Astrocyte of the hippocampus (primary cell): ENCODE measurements around the gene SH2D4B.
"Not testable (repeated sequence)": the region's sequence is repeated elsewhere in the genome, so short reads cannot be mapped to it uniquely, and the experiment has no call there.

Experiments
- DNase-seq: peaks from one replicate; pipeline ENCODE4 v3.0.0; 2011; ENCODE audit warnings: low read depth, low spot score

SH2D4B gene

DNA sequence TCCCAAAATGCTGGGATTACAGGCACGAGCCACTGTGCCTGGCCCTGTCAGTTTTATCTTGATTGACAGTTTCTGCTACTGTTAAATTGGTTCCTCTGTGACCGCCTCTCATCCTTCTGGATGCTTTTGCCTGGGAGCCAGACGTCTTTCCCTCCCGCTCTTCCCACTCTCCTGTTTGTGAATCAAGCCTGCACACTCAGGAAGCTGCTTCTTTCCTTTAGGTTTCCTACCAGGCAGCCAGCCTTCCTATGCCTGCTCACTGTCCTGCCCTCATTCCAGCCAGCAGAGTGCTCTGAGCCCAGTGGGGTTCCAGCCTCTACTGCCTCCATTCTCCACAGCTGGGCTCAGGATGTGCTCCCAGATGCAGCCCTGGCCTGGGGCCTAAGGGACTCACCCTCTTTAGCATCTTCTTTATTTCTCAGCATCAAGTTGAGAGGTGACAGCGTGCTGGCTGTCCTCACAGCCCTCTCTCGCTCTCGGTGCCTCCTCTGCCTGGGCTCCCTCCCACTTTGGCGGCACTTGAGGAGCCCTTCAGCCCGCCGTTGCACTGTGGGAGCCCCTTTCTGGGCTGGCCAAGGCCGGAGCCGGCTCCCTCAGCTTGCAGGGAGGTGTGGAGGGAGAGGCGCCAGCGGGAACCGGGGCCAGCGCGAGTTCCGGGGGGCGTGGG is 5.1 kb downstream of the SH2D4B start:
- no peak for DNase-seq

DNA sequence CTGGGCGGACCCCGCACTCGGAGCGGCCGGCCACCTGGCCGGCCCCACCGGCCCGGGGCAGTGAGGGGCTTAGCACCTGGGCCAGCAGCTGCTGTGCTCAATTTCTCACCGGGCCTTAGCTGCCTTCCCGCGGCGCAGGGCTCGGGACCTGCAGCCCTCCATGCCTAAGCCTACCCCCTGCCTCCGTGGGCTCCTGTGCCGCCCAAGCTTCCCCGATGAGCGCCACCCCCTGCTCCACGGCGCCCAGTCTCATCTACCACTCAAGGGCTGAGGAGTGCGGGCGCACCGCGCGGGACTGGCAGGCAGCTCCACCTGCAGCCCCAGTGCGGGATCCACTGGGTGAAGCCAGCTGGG is 5.6 kb downstream of the SH2D4B start:
- DNase-seq = not testable (repeated sequence)

DNA sequence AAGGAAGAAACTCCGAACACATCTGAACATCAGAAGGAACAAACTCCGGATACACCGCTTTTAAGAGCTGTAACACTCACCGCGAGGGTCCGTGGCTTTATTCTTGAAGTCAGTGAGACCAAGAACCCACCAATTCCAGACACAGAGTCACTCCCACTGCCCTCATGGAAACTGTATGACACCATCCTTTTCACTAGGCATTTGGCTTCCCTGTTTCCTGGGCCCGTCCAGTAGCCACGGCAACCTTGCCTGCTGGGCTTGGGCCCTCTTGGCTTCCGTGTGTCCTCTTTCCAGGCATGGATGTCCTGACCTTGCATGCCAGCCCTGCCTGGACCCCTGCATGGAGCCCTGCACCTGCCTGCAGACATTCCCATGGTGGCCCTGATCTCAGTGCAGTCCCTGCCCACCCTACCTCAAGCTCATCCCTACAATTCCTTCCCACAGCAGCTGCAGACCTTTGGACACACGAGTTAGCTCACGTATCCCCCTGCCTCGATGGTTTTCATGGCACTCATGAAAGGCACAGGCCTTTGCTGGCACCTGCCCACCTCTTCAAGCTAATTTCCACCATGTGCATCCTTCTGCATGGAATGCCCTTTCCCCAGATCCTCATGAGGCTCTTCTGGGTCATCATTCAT is 6.7 kb downstream of the SH2D4B start:
- DNase-seq = no peak

GRCh38 chr10:80545258-80545881 is 7.7 kb downstream of the SH2D4B start:
- DNase-seq = no peak

- DNase-seq = no peak
Observed at GRCh38 chr10:80552151-80552646, 14.5 kb downstream of the SH2D4B start.

DNA sequence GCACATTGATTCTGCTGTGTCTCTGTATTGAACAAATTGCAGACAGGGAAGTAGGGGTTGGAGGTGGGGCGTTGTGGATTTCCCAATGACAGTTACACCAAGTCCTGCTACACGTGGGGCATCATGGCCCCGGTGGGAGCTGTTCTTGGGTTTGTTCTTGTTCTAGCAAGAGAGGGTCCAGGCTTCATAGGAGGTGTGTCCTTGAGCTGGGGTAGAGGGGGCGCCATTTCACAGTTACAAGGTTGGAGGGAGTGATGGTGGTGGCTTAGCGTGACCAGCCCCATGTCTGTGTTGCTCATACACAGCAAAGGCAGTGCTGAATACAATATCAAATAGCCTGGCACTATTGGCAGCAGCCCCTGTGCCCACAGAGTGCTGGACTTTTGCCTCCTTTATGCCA is 15.7 kb downstream of the SH2D4B start:
- DNase-seq = no peak

GRCh38 chr10:80554050-80554449 is 16.3 kb downstream of the SH2D4B start:
- DNase-seq = no peak

DNA sequence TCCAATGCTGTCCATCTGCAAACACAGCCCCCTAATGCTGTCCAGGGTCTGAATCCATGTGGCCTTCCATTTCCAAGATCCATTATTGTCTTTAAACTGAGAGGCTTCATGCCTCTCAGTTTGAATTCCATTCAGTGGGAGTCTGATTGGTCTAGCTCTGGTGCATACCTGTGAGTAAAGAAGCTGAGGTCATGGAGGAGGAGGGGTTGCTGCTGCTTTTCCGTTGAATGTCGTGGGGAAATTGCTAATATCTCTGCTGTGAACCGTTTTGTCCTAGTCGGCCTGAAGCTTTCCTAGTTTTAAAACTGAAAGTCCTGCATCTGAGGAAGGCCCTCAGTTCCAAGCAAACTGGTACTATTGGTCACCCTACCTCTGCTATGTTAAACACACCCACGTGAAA is 17.7 kb downstream of the SH2D4B start:
- DNase-seq = no peak

GRCh38 chr10:80561950-80562349 is 24.2 kb downstream of the SH2D4B start:
- no peak for DNase-seq

- no peak for DNase-seq
Observed at GRCh38 chr10:80567292-80567691, 29.6 kb downstream of the SH2D4B start.

DNA sequence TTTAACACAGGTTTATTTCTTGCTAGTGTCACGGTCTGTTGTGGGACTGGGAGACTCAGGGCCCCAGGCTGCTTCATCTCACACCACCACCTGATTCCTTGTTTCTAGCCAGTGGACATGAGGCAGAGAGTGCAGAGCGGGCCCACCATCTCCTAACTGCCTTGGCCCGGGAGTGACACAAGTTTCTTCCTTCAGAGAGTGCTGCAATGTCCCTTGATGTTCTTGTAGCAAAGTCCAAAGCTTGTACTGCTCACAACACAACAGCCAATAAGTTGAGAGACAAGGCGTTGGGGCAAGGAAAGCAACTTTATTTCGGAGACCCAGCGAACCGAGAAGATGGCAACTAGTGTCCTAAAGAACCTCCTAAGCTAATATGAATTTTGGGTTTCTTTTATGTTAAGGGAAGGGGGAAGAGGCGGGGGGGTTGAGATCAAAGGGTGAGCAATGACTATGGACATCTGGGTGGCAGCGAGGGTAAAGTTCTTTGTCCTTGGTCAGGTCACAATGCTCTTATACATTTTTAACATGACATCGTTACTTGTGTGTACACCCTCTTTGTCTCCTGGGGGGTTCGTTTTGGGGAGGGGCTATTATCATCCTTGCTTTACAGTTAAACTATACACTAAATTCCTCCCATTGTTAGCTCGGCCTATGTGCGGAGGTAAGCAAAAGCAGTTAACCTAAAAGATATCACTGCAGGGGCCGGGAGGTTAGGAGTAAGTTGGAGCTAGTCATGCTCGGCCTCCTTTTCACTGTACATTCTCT is 31.6 kb downstream of the SH2D4B start:
- no peak for DNase-seq

GRCh38 chr10:80571352-80571751 is 33.6 kb downstream of the SH2D4B start:
- DNase-seq = no peak

- DNase-seq = no peak
Observed at GRCh38 chr10:80579181-80579763, 41.6 kb downstream of the SH2D4B start.

DNA sequence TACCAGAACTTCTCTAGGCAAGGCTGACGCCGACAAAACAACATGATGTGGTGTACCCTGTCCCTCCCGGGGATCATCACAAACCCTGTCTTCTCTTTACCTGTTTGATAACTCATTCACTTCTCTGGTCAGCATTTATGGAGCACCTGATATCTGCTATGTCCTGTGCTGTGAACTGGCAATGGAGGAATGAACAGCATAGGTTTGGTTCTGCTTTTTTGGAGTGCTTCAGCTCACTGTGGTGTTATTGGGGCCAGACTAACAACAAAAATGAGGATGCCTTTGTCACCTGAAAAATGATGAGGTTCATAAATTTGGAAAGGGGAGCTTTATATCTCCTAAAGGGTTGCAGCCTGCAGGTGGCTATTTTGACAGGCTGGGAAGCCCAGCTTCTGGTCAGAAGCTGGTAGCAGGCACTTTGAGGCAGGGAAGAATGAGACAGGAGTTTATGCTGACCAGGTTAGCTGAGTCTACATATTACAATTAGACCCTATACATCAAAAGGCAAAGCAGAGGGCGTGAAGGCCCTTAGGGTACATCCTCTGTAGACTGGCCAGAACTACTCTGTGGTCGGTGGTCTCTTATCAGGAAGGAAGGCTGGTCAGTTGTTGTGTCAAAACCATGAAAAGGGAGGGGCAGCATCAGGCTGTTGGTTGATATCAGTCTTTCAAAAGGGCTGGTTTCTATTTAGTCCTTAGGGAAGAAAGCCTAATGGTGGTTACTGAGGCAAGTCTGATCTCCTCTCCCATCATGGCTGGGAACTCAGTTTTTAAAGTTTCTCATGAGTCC is 42.3 kb downstream of the SH2D4B start:
- DNase-seq = no peak

DNA sequence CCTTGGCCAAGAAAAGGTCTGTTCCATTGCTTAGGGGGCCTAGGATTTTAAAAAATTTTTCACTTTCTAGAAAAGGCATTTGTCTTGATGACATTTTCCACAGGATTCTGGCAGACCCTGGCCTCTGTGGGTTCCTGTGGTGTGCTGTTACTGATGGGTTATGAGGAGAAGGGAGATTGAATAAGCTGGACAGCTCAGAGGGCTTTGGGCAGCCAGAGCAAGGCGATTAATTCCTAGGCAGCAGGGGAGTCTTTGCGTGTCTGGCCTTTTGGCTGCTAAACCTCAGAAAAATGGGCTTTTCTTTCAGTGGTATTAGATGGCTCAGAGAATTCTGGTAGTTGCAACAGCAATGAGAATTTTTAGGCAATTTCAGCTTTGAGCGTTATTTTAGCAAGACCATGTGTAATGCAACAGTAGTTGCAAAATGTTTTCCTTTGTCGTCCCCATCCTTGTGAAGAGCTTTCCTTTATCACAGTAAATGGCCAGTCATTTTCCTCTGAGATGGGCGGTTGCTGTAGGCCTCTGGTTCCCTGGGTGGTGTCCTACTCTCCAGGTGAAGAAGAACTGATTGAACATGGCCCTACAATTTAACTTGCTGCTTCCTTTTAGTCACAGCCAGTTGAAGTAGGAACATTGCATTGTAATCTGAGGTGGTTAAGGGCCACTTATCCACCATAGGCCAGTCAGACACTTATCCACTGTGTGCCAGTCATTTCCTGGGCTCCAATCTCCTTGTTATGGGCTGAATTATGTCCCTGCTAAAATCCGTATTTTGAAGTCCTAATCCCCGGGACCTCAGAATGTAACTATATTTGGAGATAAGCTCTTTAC is 43.2 kb downstream of the SH2D4B start:
- peak; percentile 3 for DNase-seq

GRCh38 chr10:80581469-80581835 is 43.8 kb downstream of the SH2D4B start:
- DNase-seq = no peak

DNA sequence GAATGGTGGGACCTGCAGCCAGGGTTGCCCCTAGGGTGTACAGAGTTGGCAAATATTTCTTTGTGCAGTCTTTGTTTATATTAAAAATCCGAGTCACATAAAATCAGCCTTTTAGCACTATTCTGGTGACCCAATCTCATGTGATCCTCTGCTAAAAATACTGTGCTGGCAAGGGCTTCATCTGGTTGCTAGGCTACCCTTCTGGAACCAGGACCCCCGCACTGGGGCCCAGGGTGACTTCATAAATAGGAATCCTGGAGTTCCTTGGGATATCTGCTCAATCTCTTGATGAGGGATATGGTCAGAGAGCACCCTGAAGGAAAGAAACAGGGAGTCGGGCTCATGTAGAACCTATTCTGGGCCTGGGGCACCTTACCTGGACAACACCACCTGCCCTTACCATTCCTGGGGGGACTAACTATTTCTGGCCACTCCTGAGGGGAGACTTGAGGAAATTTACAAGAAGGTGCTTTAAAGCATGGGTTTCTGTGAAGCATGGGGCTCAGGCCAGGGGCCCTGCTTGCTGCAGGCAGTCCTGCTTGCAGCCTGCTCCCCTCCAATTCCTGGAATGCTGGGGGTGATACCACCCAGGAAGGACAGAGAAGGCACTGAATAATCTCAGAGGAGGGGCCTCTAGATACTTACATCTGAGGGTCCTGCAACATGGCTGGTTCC is 44.7 kb downstream of the SH2D4B start:
- no peak for DNase-seq

GRCh38 chr10:80583685-80584084 is 46.0 kb downstream of the SH2D4B start:
- no peak for DNase-seq

DNA sequence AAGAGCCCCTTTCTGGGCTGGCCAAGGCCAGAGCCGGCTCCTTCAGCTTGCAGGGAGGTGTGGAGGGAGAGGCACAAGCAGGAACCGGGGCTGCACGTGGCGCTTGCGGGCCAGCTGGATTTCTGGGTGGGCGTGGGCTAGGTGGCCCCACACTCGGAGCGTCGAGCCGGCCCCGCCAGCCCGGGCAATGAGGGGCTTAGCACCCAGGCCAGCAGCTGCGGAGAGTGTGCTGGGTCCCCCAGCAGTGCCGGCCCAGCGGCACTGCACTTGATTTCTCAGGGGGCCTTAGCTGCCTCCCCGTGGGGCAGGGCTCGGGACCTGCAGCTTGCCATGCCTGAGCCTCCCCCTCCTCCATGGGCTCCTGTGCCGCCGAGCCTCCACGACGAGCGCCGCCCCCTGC is 48.1 kb downstream of the SH2D4B start:
- DNase-seq = no peak

DNA sequence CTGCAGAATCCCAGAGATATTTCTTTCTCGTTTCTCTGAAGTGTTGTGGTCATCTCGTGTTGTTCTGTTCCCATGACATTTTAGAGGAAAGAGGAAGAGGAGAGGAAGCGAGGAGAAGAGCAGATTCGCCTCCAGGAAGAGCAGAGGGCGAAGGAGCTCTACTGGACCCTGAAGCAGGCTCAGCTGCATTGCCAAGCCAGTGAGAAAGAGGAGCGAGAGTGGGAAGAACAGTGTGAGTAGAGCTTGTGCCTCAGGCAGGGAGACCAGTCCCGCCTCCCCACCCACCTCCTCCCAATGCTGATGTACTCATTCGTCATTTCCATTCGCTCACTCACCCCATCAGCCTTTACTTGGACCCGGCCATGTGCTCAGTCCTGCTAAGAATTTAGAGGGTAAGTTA is 50.8 kb downstream of the SH2D4B start:
- no peak for DNase-seq
